B cell (primary cell): ENCODE results near the gene GRID2.

ENCODE experiments used
- CTCF ChIP-seq: fragments of 200-600 bp; IDR thresholded peaks from one replicate; pipeline ENCODE4 v1.8.0; 2022; ENCODE audit warnings: antibody characterized with exemption, mild to moderate bottlenecking
- EZH2 ChIP-seq: IDR thresholded peaks from 2 replicates; pipeline ENCODE4 v1.6.1; 2012; ENCODE audit warnings: borderline replicate concordance, low read depth, mild to moderate bottlenecking, moderate library complexity, low read length; ENCODE audit not compliant: insufficient read depth, poor library complexity, severe bottlenecking

DNA sequence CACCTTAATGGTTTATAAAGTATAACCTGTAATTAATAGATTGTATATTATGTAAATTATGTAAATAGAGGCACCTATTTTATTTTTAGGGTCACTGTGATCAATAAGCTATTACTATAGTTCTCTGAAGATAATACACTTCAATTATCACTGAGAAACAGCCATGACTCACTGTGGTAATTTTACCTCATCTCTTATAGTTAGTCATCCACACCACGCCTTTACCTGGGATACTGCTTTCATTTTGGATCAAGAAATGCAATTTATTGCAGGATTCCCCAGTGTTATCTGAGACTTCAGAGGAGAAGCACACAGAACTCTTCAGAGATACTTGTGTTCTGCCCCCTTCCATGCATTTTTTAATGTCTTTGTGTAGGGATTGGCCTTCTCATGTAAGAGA lies 1176.7 kb downstream of the GRID2 start:
- TF ChIP-seq CTCF: no peak
- no peak for TF ChIP-seq EZH2
